ENCODE results near the gene PIGH. TPM values are rescaled to one million over a fixed set of nuclear protein-coding genes. Genes with fewer than 3 reads are reported as not detected.
A peak's percentile ranks its signal among the peaks of the same experiment; 100 is the strongest.

Gene PIGH
- total and polyA plus RNA-seq, 11 donors, result 8.0 to 30.0 (median 11.4) TPM

- H3K27me3 ChIP-seq, result no peaks in the 10 kb centered on the region
- no peak overlapping the region for H3K27ac ChIP-seq
- no peaks in the 10 kb centered on the region for H3K4me1 ChIP-seq
- H3K9me3 ChIP-seq, result no peaks in the 10 kb centered on the region
- H3K4me3 ChIP-seq, result no peak overlapping the region
- ATAC-seq, result no peak
- WGBS, 4 donors, result 79 to 82% (median 79%) methylated on average over 4 of the region's 4 CpGs
- TF ChIP-seq POLR2A (IDR thresholded peaks at IDR 0.05) (no peak), CTCF (IDR thresholded peaks at IDR 0.05) (no peak)
- H3K36me3 ChIP-seq, result no peaks in the 10 kb centered on the region
- DNase-seq, result no peak
- intact Hi-C loops (cut with DNase I), result loop anchor here in 9 of 10 donors (2.0 to 10.0 kb wide), 6 partner anchors 37 to 143 kb away; partner anchors contain the start of gene PLEKHH1 (in 2 of the 9)
Measured at GRCh38 chr14:67569651-67570290, 30.3 kb downstream of the PIGH start.

GRCh38 chr14:67569011-67569650 is 30.9 kb downstream of the PIGH start:
- TF ChIP-seq POLR2A (IDR thresholded peaks at IDR 0.05) (no peak), CTCF (IDR thresholded peaks at IDR 0.05) (no peak)
- intact Hi-C loops (cut with DNase I), result loop anchor here in 3 of 10 donors (5.0 kb wide), 2 partner anchors 37 to 42 kb away; partner anchors contain the start of gene PLEKHH1 (in 2 of the 3)
- H3K9me3 ChIP-seq, result no peaks in the 10 kb centered on the region
- H3K4me1 ChIP-seq, result no peaks in the 10 kb centered on the region
- 76 to 82% (median 78%) methylated on average over 9 to 11 of the region's 11 CpGs for WGBS, 4 donors
- no peaks in the 10 kb centered on the region for H3K36me3 ChIP-seq
- no peak for ATAC-seq
- H3K4me3 ChIP-seq, result no peak overlapping the region
- DNase-seq, result peak in 1 of 5 donors; percentile 7
- no peaks in the 10 kb centered on the region for H3K27me3 ChIP-seq
- H3K27ac ChIP-seq, result no peak overlapping the region

GRCh38 chr14:67567654-67568053 is 32.4 kb downstream of the PIGH start:
- WGBS, 4 donors, result 71 to 87% (median 86%) methylated on average over 3 of the region's 3 CpGs
- intact Hi-C loops (cut with DNase I), result loop anchor here in 3 of 10 donors (5.0 kb wide), 2 partner anchors 35 to 40 kb away; partner anchors contain the start of gene PLEKHH1 (in 2 of the 3)
- Histone ChIP-seq H3K27me3 (no peaks in the 10 kb centered on the region), H3K9me3 (no peaks in the 10 kb centered on the region), H3K4me1 (no peaks in the 10 kb centered on the region), H3K27ac (no peak overlapping the region), H3K36me3 (peaks cover 0 to 3% (median 0%) of the 10 kb centered on the region in 9 donors), H3K4me3 (no peak overlapping the region)
- no peak for ATAC-seq
- peak in 1 of 5 donors; percentile 3 for DNase-seq
- TF ChIP-seq POLR2A (IDR thresholded peaks at IDR 0.05) (no peak), CTCF (IDR thresholded peaks at IDR 0.05) (no peak)

GRCh38 chr14:67566908-67567307 is 33.2 kb downstream of the PIGH start:
- Histone ChIP-seq H3K9me3 (no peaks in the 10 kb centered on the region), H3K27ac (no peak overlapping the region), H3K36me3 (peaks cover 0 to 5% (median 0%) of the 10 kb centered on the region in 9 donors), H3K4me3 (no peak overlapping the region), H3K27me3 (no peaks in the 10 kb centered on the region), H3K4me1 (no peaks in the 10 kb centered on the region)
- 73 to 85% (median 82%) methylated on average over 6 of the region's 6 CpGs for WGBS, 4 donors
- TF ChIP-seq POLR2A (IDR thresholded peaks at IDR 0.05), result no peak
- no peak for TF ChIP-seq CTCF (IDR thresholded peaks at IDR 0.05)
- ATAC-seq, result no peak
- DNase-seq, result no peak
- intact Hi-C loops (cut with DNase I), result loop anchor here in 3 of 10 donors (5.0 kb wide), 2 partner anchors 35 to 40 kb away; partner anchors contain the start of gene PLEKHH1 (in 2 of the 3)
